K562 (cell line): ENCODE results near the gene GPATCH3. TPM values are rescaled to one million over a fixed set of nuclear protein-coding genes. Genes with fewer than 3 reads are reported as not detected.

Experiments
- ATAC-seq: fragments of 200-7000 bp; cut with Tn5 transposase; 3 replicates; pipeline ENCODE4 v1.9.1; 2020; ENCODE audit warnings: moderate library complexity
- BruUV-seq: library from RNA; stranded (reverse); fragments of 400-500 nt; replicated peaks from 2 replicates; lab custom pipeline; 2021; lab: Mats Ljungman, UMichigan
- CTCF ChIA-PET: fragments of 300-600 bp; formaldehyde crosslinking; extraction: SDS; loops from one replicate; lab custom pipeline; 2021; ENCODE audit warnings: low intra/inter-chr PET ratio; lab: Yijun Ruan, JAX
- POLR2A ChIA-PET: fragments of 300-600, 350-650 bp; sonication (Branson Sonifier 250); formaldehyde crosslinking; extraction: SDS; loops from one replicate; lab custom pipeline; 2021; ENCODE audit warnings: antibody characterized with exemption, inconsistent platforms; lab: Yijun Ruan, JAX
- DNase-seq, 4 experiments: peaks; one replicate each; pipeline versions ENCODE4 v3.0.0 to v3.0.0-alpha.2; 2011 to 2018; ENCODE audit warnings: low spot score in 3 of 4, mixed read lengths in 3 of 4; ENCODE audit errors: extremely low read depth in 1 of 4
- FAIRE-seq: peaks from 2 replicates; lab custom pipeline; 2011; peaks lifted over from hg19 to GRCh38; lab: Jason Lieb, UNC
- H2AFZ ChIP-seq: 2 replicates; pipeline ENCODE4 v1.6.0; 2011; ENCODE audit warnings: low read depth, low read length, control low read depth, inconsistent platforms
- H3K27ac ChIP-seq: fragments of 200-600 bp; 3 replicates; pipeline ENCODE4 v1.8.0; 2011; ENCODE audit warnings: low read depth, mild to moderate bottlenecking, control low read depth, inconsistent platforms, low read length, moderate library complexity, mixed read lengths; ENCODE audit errors: extremely low read depth
- H3K27me3 ChIP-seq, 2 experiments: fragments of 300-600 bp in 1 of 2; 2 replicates in 1 of 2; 3 replicates in 1 of 2; pipeline versions ENCODE4 v1.6.0 to v1.8.0; 2011; ENCODE audit warnings: inconsistent platforms in 2 of 2, low read length in 2 of 2, mild to moderate bottlenecking in 1 of 2, mixed read lengths in 1 of 2, moderate library complexity in 1 of 2; ENCODE audit not compliant: control insufficient read depth in 2 of 2, insufficient read depth in 2 of 2
- H3K36me3 ChIP-seq: fragments of 300-600 bp; 3 replicates; pipeline ENCODE4 v1.8.0; 2011; ENCODE audit warnings: mild to moderate bottlenecking, low read length, inconsistent platforms; ENCODE audit not compliant: control insufficient read depth, insufficient read depth
- H3K4me1 ChIP-seq, 2 experiments: fragments of 200-600 bp in 1 of 2; replicated peaks in 1 of 2; 2 replicates in 1 of 2; 3 replicates in 1 of 2; pipeline versions ENCODE4 v1.5.1 to v1.8.0; 2011; ENCODE audit warnings: inconsistent platforms in 2 of 2, low read length in 2 of 2, mild to moderate bottlenecking in 1 of 2, mixed read lengths in 1 of 2, moderate library complexity in 1 of 2; ENCODE audit not compliant: control insufficient read depth in 2 of 2, insufficient read depth in 2 of 2
- H3K4me2 ChIP-seq: 2 replicates; pipeline ENCODE4 v1.6.1; 2011; ENCODE audit warnings: low read length, control low read depth, inconsistent platforms, mixed read lengths; ENCODE audit not compliant: insufficient read depth
- H3K4me3 ChIP-seq: fragments of 200-600 bp; sonication (generic), shearing (Covaris generic); 2 replicates; pipeline ENCODE4 v1.5.1; 2016; ENCODE audit warnings: control low read depth, inconsistent platforms
- H3K79me2 ChIP-seq: fragments of 200-600 bp; 3 replicates; pipeline ENCODE4 v1.8.0; 2011; ENCODE audit warnings: low read length, inconsistent platforms; ENCODE audit not compliant: control insufficient read depth, insufficient read depth
- H3K9ac ChIP-seq, 2 experiments: 2 replicates each; pipeline versions ENCODE4 v1.6.0 to v1.6.1; 2011; ENCODE audit warnings: low read depth in 2 of 2, low read length in 2 of 2, control low read depth in 1 of 2, inconsistent platforms in 1 of 2, mild to moderate bottlenecking in 1 of 2, mixed read lengths in 1 of 2; ENCODE audit not compliant: insufficient read depth in 1 of 2
- H3K9me1 ChIP-seq: one replicate; pipeline ENCODE4 v1.6.0; 2011; ENCODE audit warnings: inconsistent platforms, mild to moderate bottlenecking, low read length, moderate library complexity; ENCODE audit not compliant: control insufficient read depth, insufficient read depth
- H3K9me3 ChIP-seq: replicated peaks from 2 replicates; pipeline ENCODE4 v1.5.1; 2011; ENCODE audit warnings: low read depth, low read length, inconsistent platforms; ENCODE audit not compliant: control insufficient read depth, insufficient read depth
- H4K20me1 ChIP-seq: replicated peaks from 2 replicates; pipeline ENCODE4 v1.6.1; 2011; ENCODE audit warnings: low read length, inconsistent platforms, mixed read lengths; ENCODE audit not compliant: control insufficient read depth, insufficient read depth
- BDP1 ChIP-seq: IDR thresholded peaks from 3 replicates; pipeline ENCODE4 v1.6.1; 2011; ENCODE audit not compliant: insufficient read length, insufficient read depth
- CC2D1A ChIP-seq: fragments of 450-650 bp; IDR thresholded peaks from 2 replicates; pipeline ENCODE4 v1.6.1; 2017; ENCODE audit warnings: mild to moderate bottlenecking
- FOXA3 ChIP-seq, 2 experiments: fragments of 450-650 bp in 1 of 2; sonication (generic) in 1 of 2; formaldehyde crosslinking; IDR thresholded peaks in 1 of 2; conservative IDR thresholded peaks in 1 of 2; 2 replicates each; pipeline versions ENCODE4 v1.4.0 to v1.8.0; 2020 to 2022; ENCODE audit warnings: mild to moderate bottlenecking in 2 of 2, missing genetic modification reagents in 1 of 2
- KDM2B ChIP-seq: fragments of 250-450 bp; sonication (Bioruptor Pico); IDR thresholded peaks from 2 replicates; pipeline ENCODE4 v1.8.0; 2021; ENCODE audit warnings: mild to moderate bottlenecking, moderate library complexity
- KLF10 ChIP-seq: fragments of 250-450 bp; sonication (Bioruptor Pico); IDR thresholded peaks from 2 replicates; pipeline ENCODE4 v1.6.1; 2021; ENCODE audit warnings: matching md5 sums
- MTA1 ChIP-seq: fragments of 450-650 bp; IDR thresholded peaks from 2 replicates; pipeline ENCODE4 v1.6.1; 2017; ENCODE audit warnings: borderline replicate concordance
- NR2C2 ChIP-seq, 2 experiments: fragments of 200-800 bp in 1 of 2; sonication (Bioruptor generic) in 1 of 2; sonication (generic) in 1 of 2; formaldehyde crosslinking in 1 of 2; IDR thresholded peaks; 2 replicates each; pipeline versions ENCODE4 v1.6.1 to v1.8.0; 2016 to 2022; ENCODE audit warnings: mild to moderate bottlenecking in 1 of 2, missing compliant biosample characterization in 1 of 2, missing genetic modification characterization in 1 of 2, missing genetic modification reagents in 1 of 2
- NUFIP1 ChIP-seq: fragments of 450-650 bp; IDR thresholded peaks from 2 replicates; pipeline ENCODE4 v1.6.1; 2018; ENCODE audit not compliant: partially characterized antibody
- PYGO2 ChIP-seq: fragments of 450-650 bp; IDR thresholded peaks from 2 replicates; pipeline ENCODE4 v1.6.1; 2016; ENCODE audit warnings: mild to moderate bottlenecking, missing genetic modification characterization, moderate library complexity, missing compliant biosample characterization
- RBBP5 ChIP-seq: fragments of 200-600 bp; sonication (generic); IDR thresholded peaks from 2 replicates; pipeline ENCODE4 v1.6.1; 2012; ENCODE audit warnings: borderline replicate concordance, mild to moderate bottlenecking, low read length, control low read depth, inconsistent platforms; ENCODE audit not compliant: insufficient read depth, poor library complexity, severe bottlenecking
- YY1 ChIP-seq, 3 experiments: IDR thresholded peaks; 2 replicates each; pipeline ENCODE4 v1.6.1; 2011; ENCODE audit warnings: low read length in 2 of 3, mild to moderate bottlenecking in 2 of 3, moderate library complexity in 2 of 3, borderline replicate concordance in 1 of 3, control low read depth in 1 of 3, low read depth in 1 of 3; ENCODE audit not compliant: insufficient read depth in 3 of 3, insufficient replicate concordance in 2 of 3, control insufficient read depth in 1 of 3, insufficient read length in 1 of 3; ENCODE audit errors: extremely low read depth in 1 of 3
- ZNF239 ChIP-seq: fragments of 250-450 bp; sonication (Bioruptor Pico); IDR thresholded peaks from 2 replicates; pipeline ENCODE4 v1.4.0; 2020; ENCODE audit warnings: mild to moderate bottlenecking
- ZNF316 ChIP-seq: fragments of 450-650 bp; IDR thresholded peaks from 2 replicates; pipeline ENCODE4 v1.6.1; 2016
- WGBS: fragments of 100-300 bp; shearing (Covaris generic); methylation state at CpG from one replicate; pipeline ENCODE4 v1.1.6; 2016; ENCODE audit warnings: low coverage, mixed read lengths; ENCODE audit not compliant: insufficient coverage; ENCODE audit errors: missing lambda C conversion rate; 5-methylcytosine and 5-hydroxymethylcytosine counted together
- in situ Hi-C: fragments of 300-500 bp; cut with MboI; formaldehyde crosslinking; loops from 4 replicates; pipeline ENCODE4 v1.15.0; 2018; ENCODE audit warnings: inconsistent platforms, mixed read lengths
- intact Hi-C: fragments of 100-400 bp; cut with micrococcal nuclease; formaldehyde crosslinking; loops from 2 replicates; pipeline ENCODE4 v1.14.2; 2022
- polyA plus RNA-seq, 8 experiments: library from polyadenylated mRNA; depleted of rRNA in 4 of 8; stranded (reverse) in 5 of 8; unstranded in 3 of 8; fragments of >200 nt; fragmentation: Nextera tagmentation in 2 of 8; fragmentation: Illumina TruSeq in 1 of 8; extraction: Ambion mirVana in 2 of 8; extraction: Trizol in 1 of 8; gene quantifications; 2 replicates each; pipeline versions ENCODE4 v1.2.1 to v1.2.3, GENCODE V29; 2011 to 2014; ENCODE audit warnings: inconsistent platforms in 1 of 8, missing spikeins in 1 of 8
- total RNA-seq, 7 experiments: library from RNA; depleted of rRNA in 6 of 7; stranded (reverse); fragments of >200 nt in 6 of 7; fragmentation: Illumina TruSeq in 2 of 7; extraction: Trizol in 2 of 7; gene quantifications; 2 replicates each; pipeline versions ENCODE4 v1.2.1 to v1.2.3, GENCODE V29; 2011 to 2021; ENCODE audit warnings: low replicate concordance in 1 of 7
- TF ChIP-seq, protein P1 (sequence below): fragments of 450-650 bp; formaldehyde crosslinking; IDR thresholded peaks from 2 replicates; pipeline ENCODE4 v1.4.0; 2020; ENCODE audit warnings: mild to moderate bottlenecking, mixed read lengths
- TF ChIP-seq, protein P2 (sequence below): fragments of 250-450 bp; sonication (Bioruptor Pico); IDR thresholded peaks from 2 replicates; pipeline ENCODE4 v1.5.1; 2021; ENCODE audit warnings: mild to moderate bottlenecking
- TF ChIP-seq, protein P3 (sequence below): fragments of 450-650 bp; IDR thresholded peaks from 2 replicates; pipeline ENCODE4 v1.6.1; 2017; ENCODE audit warnings: antibody characterized with exemption

The GPATCH3 gene
- total and polyA plus RNA-seq, 9 of the 15 experiments (the other 6 are each of a cell fraction or from before 2014, with no cell fraction given): 1.6 to 23.0 (median 13.3) TPM

DNA sequence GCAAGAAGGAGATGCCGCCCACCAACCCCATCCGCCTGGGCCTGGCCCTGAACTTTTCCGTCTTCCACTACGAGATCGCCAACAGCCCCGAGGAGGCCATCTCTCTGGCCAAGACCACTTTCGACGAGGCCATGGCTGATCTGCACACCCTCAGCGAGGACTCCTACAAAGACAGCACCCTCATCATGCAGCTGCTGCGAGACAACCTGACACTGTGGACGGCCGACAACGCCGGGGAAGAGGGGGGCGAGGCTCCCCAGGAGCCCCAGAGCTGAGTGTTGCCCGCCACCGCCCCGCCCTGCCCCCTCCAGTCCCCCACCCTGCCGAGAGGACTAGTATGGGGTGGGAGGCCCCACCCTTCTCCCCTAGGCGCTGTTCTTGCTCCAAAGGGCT, 36.6 kb downstream of the GPATCH3 start:
- ChIA-PET POLR2A (interaction anchor here (0.5 to 0.9 kb wide), 4 partner anchors 9 to 393 kb away, joined by 3 to 4 read pairs (median 3); no protein-coding TSS in a partner anchor), CTCF (no interaction called here)
- intact Hi-C loops: loop anchor here (10.0 kb wide), 1 partner anchor 169 kb away; the partner anchor contains the start of gene ARID1A
- H3K4me2 ChIP-seq: peak overlapping the region; percentile 98; the same call in 1 of the 2 replicates
- TF ChIP-seq ZNF316 (no peak), ZNF239 (CRISPR knock-in tag) (no peak), KDM2B (no peak), NUFIP1 (no peak), MTA1 (no peak), PYGO2 (tag) (no peak), NR2C2 (CRISPR knock-in tag; IDR thresholded peaks at IDR 0.05) (no peak), NR2C2 (tag; IDR thresholded peaks at IDR 0.05) (no peak), CC2D1A (no peak), YY1 (IDR thresholded peaks at IDR 0.05; ENCODE audit: borderline replicate concordance in 1 of 3, control insufficient read depth in 1 of 3, extremely low read depth in 1 of 3, insufficient read depth in 3 of 3, insufficient read length in 1 of 3, insufficient replicate concordance in 2 of 3, low read depth in 1 of 3, low read length in 2 of 3) (no peak), RBBP5 (no peak), KLF10 (no peak), BDP1 (no peak), FOXA3 (CRISPR knock-in tag; conservative IDR thresholded peaks at IDR 0.05 in 1 of 2, IDR thresholded peaks at IDR 0.05 in 1 of 2) (no peak)
- TF ChIP-seq, protein P1, sequence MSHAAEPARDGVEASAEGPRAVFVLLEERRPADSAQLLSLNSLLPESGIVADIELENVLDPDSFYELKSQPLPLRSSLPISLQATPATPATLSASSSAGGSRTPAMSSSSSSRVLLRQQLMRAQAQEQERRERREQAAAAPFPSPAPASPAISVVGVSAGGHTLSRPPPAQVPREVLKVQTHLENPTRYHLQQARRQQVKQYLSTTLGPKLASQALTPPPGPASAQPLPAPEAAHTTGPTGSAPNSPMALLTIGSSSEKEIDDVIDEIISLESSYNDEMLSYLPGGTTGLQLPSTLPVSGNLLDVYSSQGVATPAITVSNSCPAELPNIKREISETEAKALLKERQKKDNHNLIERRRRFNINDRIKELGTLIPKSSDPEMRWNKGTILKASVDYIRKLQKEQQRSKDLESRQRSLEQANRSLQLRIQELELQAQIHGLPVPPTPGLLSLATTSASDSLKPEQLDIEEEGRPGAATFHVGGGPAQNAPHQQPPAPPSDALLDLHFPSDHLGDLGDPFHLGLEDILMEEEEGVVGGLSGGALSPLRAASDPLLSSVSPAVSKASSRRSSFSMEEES: no peak
- TF ChIP-seq, protein P2, sequence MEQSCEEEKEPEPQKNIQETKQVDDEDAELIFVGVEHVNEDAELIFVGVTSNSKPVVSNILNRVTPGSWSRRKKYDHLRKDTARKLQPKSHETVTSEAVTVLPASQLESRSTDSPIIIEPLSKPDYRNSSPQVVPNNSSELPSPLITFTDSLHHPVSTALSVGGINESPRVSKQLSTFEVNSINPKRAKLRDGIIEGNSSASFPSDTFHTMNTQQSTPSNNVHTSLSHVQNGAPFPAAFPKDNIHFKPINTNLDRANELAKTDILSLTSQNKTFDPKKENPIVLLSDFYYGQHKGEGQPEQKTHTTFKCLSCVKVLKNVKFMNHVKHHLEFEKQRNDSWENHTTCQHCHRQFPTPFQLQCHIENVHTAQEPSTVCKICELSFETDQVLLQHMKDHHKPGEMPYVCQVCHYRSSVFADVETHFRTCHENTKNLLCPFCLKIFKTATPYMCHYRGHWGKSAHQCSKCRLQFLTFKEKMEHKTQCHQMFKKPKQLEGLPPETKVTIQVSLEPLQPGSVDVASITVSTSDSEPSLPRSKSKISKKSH: no peak
- TF ChIP-seq, protein P3, sequence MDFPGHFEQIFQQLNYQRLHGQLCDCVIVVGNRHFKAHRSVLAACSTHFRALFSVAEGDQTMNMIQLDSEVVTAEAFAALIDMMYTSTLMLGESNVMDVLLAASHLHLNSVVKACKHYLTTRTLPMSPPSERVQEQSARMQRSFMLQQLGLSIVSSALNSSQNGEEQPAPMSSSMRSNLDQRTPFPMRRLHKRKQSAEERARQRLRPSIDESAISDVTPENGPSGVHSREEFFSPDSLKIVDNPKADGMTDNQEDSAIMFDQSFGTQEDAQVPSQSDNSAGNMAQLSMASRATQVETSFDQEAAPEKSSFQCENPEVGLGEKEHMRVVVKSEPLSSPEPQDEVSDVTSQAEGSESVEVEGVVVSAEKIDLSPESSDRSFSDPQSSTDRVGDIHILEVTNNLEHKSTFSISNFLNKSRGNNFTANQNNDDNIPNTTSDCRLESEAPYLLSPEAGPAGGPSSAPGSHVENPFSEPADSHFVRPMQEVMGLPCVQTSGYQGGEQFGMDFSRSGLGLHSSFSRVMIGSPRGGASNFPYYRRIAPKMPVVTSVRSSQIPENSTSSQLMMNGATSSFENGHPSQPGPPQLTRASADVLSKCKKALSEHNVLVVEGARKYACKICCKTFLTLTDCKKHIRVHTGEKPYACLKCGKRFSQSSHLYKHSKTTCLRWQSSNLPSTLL: no peak
- BruUV-seq: no TSS peak
- peak overlapping the region in 1 of 2 experiments; percentile 98; a peak in 2 of 4 replicates for H3K9ac ChIP-seq
- DNase-seq (peak in 1 of 4 experiments; percentile 39), FAIRE-seq (no peak), ATAC-seq (no peak)
- no peaks in the 10 kb centered on the region for H4K20me1 ChIP-seq
- H3K79me2 ChIP-seq: no peaks in the 10 kb centered on the region
- H3K27me3 ChIP-seq: no peaks in the 10 kb centered on the region
- no peaks in the 10 kb centered on the region for H3K9me1 ChIP-seq
- H3K4me3 ChIP-seq: no peak overlapping the region
- no peaks in the 10 kb centered on the region for H3K9me3 ChIP-seq
- in situ Hi-C loops: no loop called here
- H3K36me3 ChIP-seq: no peaks in the 10 kb centered on the region
- H2AFZ ChIP-seq: no peak overlapping the region
- WGBS: 76% methylated on average over 17 of the region's 20 CpGs
- H3K27ac ChIP-seq: no peak overlapping the region
- peaks cover 21 to 36% of the 10 kb centered on the region in 2 experiments for H3K4me1 ChIP-seq
